Fibroblast of skin of back (primary cell): ENCODE data around the gene HPS1.

Experiments
- DNase-seq: peaks from one replicate; pipeline ENCODE4 v3.0.0-alpha.2; 2013

HPS1 gene

GRCh38 chr10:98388101-98388655 is 58.6 kb downstream of the HPS1 start:
- DNase-seq: no peak

DNA sequence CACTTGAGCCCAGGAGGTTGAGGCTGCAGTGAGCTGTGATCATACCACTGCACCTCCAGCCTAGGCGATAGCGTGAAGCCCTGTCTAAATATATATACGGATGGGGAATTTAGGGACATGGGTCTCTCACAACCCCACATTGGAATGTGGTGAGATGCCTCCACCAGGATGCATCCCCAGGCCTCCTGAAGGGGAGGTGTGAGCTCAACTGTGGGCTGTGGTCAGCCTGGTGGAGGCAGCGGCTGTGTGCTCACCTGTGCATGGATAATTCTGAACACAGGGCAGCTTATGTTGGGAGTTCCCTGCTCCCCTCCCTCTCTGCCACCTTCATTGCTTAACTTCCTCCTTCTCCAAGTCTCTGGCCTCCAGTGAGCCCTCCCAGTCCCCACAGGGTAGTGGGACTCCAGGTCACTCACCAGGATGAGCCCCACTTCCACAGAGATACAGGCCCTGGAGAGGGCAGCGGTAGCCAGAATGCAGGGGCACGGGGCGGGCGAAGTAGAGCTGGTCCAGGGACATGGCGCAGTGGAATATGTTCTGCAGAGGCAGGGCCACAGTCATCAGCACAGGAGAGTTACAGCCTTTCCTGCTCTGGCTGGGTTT is 62.1 kb downstream of the HPS1 start:
- DNase-seq: no peak

DNA sequence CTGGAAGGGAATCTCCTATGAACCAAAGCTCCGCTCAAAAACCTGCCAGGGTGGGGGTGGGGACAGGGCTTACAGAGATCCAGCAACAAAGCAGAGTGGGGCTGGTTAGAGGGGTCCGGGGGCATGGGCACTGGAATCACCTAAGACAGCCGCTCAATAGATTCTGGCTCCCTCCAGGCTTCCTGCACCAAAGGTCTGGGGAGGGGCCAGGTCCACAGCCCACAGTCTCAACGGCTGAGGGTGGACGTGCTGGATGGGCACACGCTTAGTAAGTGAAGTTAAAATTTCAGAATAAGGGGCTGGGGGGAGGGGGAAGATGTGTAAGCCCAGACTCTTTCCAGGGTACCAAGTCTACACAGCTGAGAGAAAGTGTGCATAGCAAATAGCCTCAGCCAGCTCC is 62.9 kb downstream of the HPS1 start:
- DNase-seq: no peak

DNA sequence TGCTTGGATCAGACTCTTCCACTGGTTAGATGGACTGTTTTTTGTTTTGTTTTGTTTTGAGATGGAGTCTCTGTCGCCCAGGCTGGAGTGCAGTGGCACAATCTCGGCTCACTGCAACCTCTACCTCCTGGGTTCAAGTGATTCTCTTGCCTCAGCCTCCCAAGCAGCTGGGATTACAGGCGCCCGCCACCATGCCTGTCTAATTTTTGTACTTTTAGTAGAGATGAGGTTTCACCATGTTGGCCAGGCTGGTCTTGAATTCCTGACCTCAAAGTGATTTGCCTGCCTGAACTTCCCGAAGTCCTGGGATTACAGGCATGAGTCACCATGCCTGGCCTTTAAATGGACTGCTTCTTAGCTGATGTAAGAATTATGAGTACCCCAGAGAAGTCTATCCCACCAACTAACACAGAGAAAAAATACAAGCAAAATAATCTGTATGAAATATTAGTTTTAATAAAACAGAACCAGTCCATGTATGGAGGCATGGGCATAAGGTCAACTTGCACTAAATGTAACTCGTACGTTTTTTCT is 63.5 kb downstream of the HPS1 start:
- peak; percentile 88 for DNase-seq

- peak; percentile 16 for DNase-seq
These were observed 64.0 kb downstream of the HPS1 start for GRCh38 chr10:98382691-98383101.

DNA sequence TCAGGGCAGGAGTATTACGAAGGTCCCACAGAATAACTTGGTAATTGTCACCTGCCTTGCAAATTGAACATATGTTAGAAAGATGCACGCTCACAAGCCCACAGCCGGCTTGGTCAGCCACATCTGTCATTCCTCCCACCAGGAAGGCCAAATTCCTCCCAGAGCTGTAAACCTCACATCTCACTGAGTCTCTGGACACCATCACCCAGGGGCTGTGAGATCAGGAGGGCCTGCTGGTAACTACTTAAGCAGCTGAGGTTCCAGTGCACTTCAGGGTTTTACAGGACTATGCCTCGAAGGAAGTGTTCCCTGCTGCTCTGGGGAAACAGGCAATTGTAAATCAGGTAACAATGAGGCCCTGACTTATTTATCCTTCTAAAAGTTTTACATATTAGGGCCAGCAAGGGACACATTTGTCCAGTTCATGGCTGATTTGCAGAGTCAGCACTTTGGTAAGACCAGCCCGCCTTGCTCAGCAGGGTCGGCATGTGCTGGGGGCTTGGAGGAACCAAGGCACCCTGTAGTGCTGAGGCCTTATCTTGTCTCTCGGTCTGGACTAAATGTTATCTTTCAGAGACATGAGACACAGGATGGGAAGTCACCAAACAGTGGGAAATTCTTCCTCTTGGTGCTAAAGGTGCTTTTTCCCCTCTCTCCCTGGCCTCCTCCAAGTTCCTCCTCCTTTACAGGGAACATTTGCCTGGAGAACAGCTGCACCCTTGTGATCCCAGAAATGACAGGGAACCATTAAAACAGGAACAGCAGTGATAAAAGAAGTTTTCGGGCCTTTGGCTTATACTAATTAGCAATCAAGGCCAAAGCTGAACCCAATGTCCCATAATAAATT is 66.0 kb downstream of the HPS1 start:
- DNase-seq: no peak

- DNase-seq: peak; percentile 32
These were observed 68.0 kb downstream of the HPS1 start for GRCh38 chr10:98378722-98379121.

DNA sequence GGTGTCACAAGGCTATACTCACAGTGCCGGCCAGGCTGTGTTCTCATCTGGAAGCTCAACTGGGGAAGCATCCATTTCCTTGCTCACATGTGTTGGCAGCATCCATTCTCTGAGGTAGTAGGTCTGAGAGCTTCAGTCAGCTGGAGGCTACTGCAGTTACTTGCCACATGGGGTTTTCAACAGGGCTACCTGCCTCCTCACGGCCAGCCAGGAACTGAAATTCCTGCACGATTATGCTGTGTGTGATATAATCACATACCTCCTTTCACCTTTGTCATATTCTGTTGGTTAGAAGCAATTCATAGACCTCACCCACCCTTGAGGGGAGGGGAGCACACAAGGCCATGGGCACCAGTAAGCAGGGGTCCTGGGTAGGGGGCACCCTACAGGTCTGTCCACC is 69.2 kb downstream of the HPS1 start:
- DNase-seq: no peak

DNA sequence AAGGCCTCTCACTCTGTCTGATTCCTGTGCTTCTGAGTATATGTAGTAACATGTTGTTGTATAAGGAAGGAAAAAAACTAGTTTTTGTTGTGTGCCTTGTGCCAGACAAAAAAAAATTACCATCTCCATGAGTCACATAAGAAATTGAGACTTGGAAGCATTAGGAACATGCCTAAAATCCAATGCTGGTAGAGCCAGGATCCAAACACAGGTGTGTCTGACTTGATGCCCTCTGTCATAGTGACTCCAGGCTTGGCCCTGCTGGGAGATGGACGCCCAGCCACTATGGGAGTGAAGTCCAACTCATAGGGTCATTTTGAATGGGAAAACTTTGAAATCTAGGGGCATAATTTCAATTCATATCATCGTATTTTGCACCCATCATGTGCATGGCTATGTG is 69.7 kb downstream of the HPS1 start:
- no peak for DNase-seq

- DNase-seq: no peak
These were observed 70.2 kb downstream of the HPS1 start for GRCh38 chr10:98376485-98376884.

DNA sequence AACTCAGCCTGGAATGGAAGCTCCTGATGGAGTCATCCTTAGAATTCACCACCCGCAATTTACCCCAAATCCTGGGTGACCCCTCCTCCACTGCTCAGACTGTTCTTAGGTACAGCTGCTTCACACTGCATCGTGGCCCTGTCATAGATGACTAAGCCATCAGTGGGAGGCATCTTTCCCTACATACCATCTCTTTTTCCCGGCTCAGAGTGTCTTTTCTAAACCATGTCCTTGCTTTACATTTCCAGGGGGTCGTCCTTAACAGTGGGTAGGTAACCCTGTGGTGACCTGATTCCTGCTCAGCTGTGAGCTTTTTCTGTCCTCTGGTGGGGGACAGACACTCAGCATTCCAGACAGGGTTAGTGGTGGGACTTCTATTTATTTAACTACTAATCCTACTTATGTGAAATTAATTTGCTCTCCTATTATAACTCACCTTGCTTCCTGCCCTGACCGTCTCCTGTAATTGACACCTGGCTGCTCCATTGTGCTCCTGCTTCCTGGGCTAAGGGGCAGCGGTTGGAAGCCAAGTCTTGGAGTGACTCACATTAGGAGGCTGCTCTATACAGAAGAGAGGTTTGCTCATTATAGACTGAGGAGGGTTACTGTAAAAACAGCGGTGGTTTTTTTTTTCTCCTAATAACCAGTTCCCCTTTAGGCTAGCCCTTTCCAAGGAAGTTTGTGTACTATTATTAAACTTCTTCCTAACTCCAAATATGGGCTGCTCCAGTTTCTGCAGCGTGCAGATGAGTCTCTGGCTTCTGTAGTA is 72.3 kb downstream of the HPS1 start:
- DNase-seq: peak; percentile 83

DNA sequence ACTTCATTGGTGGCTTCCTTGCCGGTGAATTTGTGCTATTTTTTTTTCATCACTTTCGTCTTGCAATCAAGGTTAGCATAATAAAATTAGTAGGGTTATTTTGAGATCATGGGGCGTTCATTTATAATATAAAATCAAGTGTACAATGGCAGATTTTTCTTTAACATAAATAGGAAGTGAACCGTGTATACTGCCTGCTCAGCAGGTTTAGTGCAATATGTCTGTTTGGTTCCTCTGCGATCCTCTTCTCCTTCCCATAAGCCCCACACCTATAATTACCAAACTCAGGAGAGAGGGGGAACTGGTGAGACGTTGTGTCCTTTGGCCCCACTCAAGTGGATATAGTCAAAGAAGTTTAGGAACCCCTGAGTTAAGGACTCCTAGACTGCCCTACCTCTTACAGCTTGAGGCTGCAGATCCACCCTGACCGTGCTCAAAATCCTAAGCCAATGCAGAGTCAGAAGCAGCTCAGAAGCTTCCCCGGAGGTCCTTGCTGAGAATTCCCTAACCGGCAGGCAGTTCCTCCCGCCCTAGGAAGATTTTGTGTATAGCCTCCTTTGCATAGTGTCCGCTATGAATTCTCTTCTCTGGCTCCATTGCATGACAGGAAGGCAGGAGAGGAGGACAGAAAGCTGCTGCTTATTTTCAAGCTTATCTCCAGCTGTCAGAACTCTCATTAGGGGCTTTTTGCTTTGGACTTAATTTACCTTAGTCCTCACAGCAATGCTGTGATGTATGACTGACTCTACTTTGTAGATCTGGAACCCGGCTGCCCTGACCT is 73.3 kb downstream of the HPS1 start:
- DNase-seq: no peak

GRCh38 chr10:98370831-98371820 is 75.6 kb downstream of the HPS1 start:
- no peak for DNase-seq

DNA sequence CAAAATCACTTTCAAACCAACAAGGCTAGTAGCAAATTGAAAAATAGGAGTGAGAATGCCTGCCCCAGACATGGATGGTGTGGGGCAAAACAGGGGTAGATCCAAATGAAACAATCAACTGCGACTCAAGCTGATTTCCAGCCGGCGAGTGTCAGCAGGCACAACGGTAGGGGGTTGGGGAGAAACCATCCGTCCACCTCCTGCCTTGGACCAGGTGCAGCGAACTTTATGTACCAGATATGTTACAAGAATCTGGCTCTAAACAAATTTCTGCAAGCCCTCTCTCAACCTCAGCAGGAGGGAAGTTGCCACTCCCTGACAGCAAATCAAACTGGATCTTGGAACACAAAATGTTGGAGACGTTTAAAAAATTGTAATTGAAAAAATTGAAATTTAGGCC is 76.9 kb downstream of the HPS1 start:
- no peak for DNase-seq

DNA sequence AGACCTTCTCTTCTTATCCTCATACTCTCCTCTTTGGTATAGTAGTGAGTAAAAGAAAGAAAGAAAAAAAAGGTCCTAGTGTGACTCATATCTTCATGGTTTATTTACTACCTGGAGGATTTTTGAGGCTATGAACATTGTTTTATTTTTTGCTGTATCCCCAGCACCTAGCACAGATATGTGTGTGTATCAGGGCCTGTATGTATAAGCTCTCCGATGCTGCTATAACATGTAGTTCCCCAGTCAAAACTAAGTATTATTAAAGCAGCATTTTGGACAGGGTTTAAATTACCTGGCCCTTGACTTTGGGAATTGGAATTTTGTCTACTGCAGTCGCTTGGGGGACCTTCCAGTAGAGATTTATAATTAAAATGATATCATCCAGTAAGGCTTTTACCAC is 78.1 kb downstream of the HPS1 start:
- DNase-seq: no peak

DNA sequence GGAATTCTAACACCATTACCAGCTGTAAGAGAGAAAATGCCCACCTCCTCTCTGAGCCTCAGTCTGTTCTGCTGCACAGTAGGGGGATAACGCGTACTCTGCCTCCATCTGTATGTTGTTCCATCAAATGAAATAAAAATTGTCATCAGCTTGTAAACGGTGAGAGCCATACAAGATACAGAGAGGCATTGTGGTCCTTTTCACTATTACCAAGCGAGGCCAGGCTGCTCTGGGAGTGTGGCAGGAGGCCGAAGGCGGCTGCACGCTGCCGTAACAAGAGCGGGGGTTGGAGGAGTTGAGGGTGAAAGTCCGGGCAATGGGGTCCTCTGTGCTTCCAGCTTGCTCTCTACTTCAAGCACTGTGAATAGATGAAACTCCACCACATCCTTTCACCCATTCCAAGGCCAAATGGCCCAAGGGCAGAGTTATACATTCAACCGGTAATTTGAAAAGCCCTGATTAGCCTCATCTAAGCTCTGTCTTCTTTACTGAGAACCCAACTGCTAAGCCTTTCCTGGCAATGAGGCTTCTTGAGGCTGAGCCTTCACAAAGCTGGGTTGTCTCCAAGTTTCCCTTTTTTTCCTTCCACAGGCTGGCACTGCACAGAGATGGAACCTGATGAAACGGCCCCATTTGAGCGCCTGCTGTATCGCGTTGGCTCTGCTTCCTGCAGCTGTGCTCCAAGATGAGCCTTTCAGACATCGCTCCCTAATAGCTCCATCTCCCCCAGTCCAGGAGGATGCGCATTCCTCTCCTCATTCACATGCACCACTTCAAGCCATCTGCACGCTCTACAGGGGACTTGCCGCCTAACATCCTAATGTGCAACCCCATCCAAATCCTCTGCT is 78.9 kb downstream of the HPS1 start:
- no peak for DNase-seq
